ENCODE data around the gene SLK.

Gene SLK

DNA sequence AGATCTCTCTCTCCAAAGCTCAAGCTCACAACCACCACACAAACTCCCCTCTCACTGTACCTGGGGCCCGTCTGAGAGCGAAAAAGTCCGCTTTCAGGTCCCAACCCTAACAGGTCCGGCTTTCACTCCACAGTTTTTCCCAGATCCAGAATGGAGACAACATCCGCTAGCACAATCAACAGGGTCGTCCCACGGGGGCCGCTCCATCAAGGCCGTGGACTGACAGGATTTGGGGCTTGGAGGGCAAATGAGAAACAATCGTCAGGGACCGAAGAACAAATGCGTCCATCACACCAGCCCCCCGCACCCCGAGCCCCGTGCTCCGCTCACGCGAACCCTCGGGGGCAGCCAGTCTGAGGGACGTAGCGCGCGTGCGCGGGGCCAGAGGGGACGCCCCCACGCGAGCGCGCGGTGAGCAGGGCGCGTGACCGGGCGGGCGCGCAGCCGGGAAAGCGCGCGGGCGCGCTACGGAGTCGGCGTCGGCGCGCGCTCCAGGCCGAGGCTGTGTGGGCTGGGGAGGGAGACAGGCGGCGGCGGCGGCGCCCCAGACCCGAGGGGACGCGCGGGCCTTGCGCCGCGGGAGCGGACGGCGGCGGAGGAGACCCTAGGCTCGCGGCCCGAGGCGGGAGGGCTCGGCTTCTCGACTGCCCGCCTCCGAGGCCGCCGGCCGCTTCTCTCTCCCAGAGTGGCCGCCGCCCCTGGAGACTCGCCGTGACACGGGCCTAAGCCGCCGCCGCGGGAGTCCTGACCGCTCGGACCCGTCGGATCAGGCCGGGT lies at the start of gene SLK:
SLK (plus strand) TSS at position 470 of the 777 bp plus-strand sequence. CDS start 606 bp downstream, outside the sequence.
- Histone ChIP-seq H3K36me3 (ENCODE audit: control insufficient read depth, insufficient read depth, low read length) (no peaks in the 10 kb centered on the region), H3K4me3 (ENCODE audit: low read depth, low read length) (peak within 1 kb of the TSS; percentile 92), H3K4me1 (ENCODE audit: control insufficient read depth, insufficient read depth, low read length) (peaks cover 9% of the 10 kb centered on the region), H3K27me3 (ENCODE audit: control insufficient read depth, insufficient read depth, low read length) (peaks cover 3% of the 10 kb centered on the region), H3K9me3 (ENCODE audit: control insufficient read depth, insufficient read depth, low read length) (no peaks in the 10 kb centered on the region), H3K9ac (ENCODE audit: low read depth, low read length) (peak within 1 kb of the TSS; percentile 73)

- H3K27me3 ChIP-seq (ENCODE audit: control insufficient read depth, insufficient read depth, low read length), result no peaks in the 10 kb centered on the region
- H3K9ac ChIP-seq (ENCODE audit: low read depth, low read length), result peak overlapping the region; percentile 67
- peaks cover 6% of the 10 kb centered on the region for H3K9me3 ChIP-seq (ENCODE audit: control insufficient read depth, insufficient read depth, low read length)
- peaks cover 20% of the 10 kb centered on the region for H3K4me1 ChIP-seq (ENCODE audit: control insufficient read depth, insufficient read depth, low read length)
- peak overlapping the region; percentile 81 for H3K4me3 ChIP-seq (ENCODE audit: low read depth, low read length)
- no peaks in the 10 kb centered on the region for H3K36me3 ChIP-seq (ENCODE audit: control insufficient read depth, insufficient read depth, low read length)
Measured at GRCh38 chr10:103917302-103918052, 49.5 kb upstream of the SLK start.

GRCh38 chr10:103918053-103918846 lies 48.7 kb upstream of the SLK start, which contains the start of gene STN1:
Gene STN1, minus strand, starts transcription at chr10:103918184. Its CDS starts 590 bp downstream, at chr10:103917594.
- H3K9me3 ChIP-seq (ENCODE audit: control insufficient read depth, insufficient read depth, low read length), result peaks cover 6% of the 10 kb centered on the region
- H3K36me3 ChIP-seq (ENCODE audit: control insufficient read depth, insufficient read depth, low read length), result no peaks in the 10 kb centered on the region
- H3K9ac ChIP-seq (ENCODE audit: low read depth, low read length), result peak within 1 kb of the TSS; percentile 67
- no peaks in the 10 kb centered on the region for H3K27me3 ChIP-seq (ENCODE audit: control insufficient read depth, insufficient read depth, low read length)
- H3K4me1 ChIP-seq (ENCODE audit: control insufficient read depth, insufficient read depth, low read length), result peaks cover 20% of the 10 kb centered on the region
- H3K4me3 ChIP-seq (ENCODE audit: low read depth, low read length), result peak within 1 kb of the TSS; percentile 81

DNA sequence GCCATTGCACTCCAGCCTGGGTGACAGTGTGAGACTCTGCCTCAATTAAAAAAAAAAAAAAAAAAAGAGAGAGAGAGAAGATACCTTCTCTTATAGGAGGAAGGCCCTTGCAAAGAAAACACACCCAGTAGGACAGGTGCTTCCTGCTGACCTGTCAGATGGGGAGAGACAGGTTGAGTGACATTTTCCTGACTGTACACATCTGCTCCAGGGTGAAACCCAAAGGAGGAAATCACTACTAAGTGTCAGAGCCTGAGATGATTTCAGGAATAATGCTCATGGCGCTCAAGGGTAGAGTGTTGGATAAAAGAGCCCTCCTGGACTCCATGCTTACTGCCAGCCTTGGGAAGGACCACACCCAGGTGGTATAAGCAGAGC lies 47.3 kb upstream of the SLK start:
- H3K36me3 ChIP-seq (ENCODE audit: control insufficient read depth, insufficient read depth, low read length), result no peaks in the 10 kb centered on the region
- H3K27me3 ChIP-seq (ENCODE audit: control insufficient read depth, insufficient read depth, low read length), result no peaks in the 10 kb centered on the region
- H3K4me1 ChIP-seq (ENCODE audit: control insufficient read depth, insufficient read depth, low read length), result peaks cover 20% of the 10 kb centered on the region

GRCh38 chr10:103921248-103921647 lies 45.7 kb upstream of the SLK start:
- Histone ChIP-seq H3K36me3 (ENCODE audit: control insufficient read depth, insufficient read depth, low read length) (no peaks in the 10 kb centered on the region), H3K4me3 (ENCODE audit: low read depth, low read length) (no peak overlapping the region), H3K9ac (ENCODE audit: low read depth, low read length) (no peak overlapping the region), H3K27me3 (ENCODE audit: control insufficient read depth, insufficient read depth, low read length) (no peaks in the 10 kb centered on the region), H3K9me3 (ENCODE audit: control insufficient read depth, insufficient read depth, low read length) (no peaks in the 10 kb centered on the region), H3K4me1 (ENCODE audit: control insufficient read depth, insufficient read depth, low read length) (peaks cover 18% of the 10 kb centered on the region)

More for the DNA sequence above, 47.3 kb upstream of the SLK start:
- no peak overlapping the region for H3K9ac ChIP-seq (ENCODE audit: low read depth, low read length)
- no peak overlapping the region for H3K4me3 ChIP-seq (ENCODE audit: low read depth, low read length)
- H3K9me3 ChIP-seq (ENCODE audit: control insufficient read depth, insufficient read depth, low read length), result peaks cover 6% of the 10 kb centered on the region

- Histone ChIP-seq H3K27me3 (ENCODE audit: control insufficient read depth, insufficient read depth, low read length) (no peaks in the 10 kb centered on the region), H3K4me3 (ENCODE audit: low read depth, low read length) (no peak overlapping the region), H3K9ac (ENCODE audit: low read depth, low read length) (no peak overlapping the region), H3K4me1 (ENCODE audit: control insufficient read depth, insufficient read depth, low read length) (peaks cover 18% of the 10 kb centered on the region), H3K36me3 (ENCODE audit: control insufficient read depth, insufficient read depth, low read length) (no peaks in the 10 kb centered on the region), H3K9me3 (ENCODE audit: control insufficient read depth, insufficient read depth, low read length) (no peaks in the 10 kb centered on the region)
Measured at GRCh38 chr10:103921750-103922195, 45.2 kb upstream of the SLK start.

GRCh38 chr10:103922659-103923058 lies 44.3 kb upstream of the SLK start:
- H3K27me3 ChIP-seq (ENCODE audit: control insufficient read depth, insufficient read depth, low read length), result no peaks in the 10 kb centered on the region
- no peaks in the 10 kb centered on the region for H3K9me3 ChIP-seq (ENCODE audit: control insufficient read depth, insufficient read depth, low read length)
- no peak overlapping the region for H3K9ac ChIP-seq (ENCODE audit: low read depth, low read length)
- H3K4me3 ChIP-seq (ENCODE audit: low read depth, low read length), result no peak overlapping the region
- H3K4me1 ChIP-seq (ENCODE audit: control insufficient read depth, insufficient read depth, low read length), result peaks cover 14% of the 10 kb centered on the region
- no peaks in the 10 kb centered on the region for H3K36me3 ChIP-seq (ENCODE audit: control insufficient read depth, insufficient read depth, low read length)

GRCh38 chr10:103923502-103923901 lies 43.4 kb upstream of the SLK start:
- Histone ChIP-seq H3K4me1 (ENCODE audit: control insufficient read depth, insufficient read depth, low read length) (peaks cover 15% of the 10 kb centered on the region), H3K9ac (ENCODE audit: low read depth, low read length) (no peak overlapping the region), H3K36me3 (ENCODE audit: control insufficient read depth, insufficient read depth, low read length) (no peaks in the 10 kb centered on the region), H3K4me3 (ENCODE audit: low read depth, low read length) (no peak overlapping the region), H3K9me3 (ENCODE audit: control insufficient read depth, insufficient read depth, low read length) (no peaks in the 10 kb centered on the region), H3K27me3 (ENCODE audit: control insufficient read depth, insufficient read depth, low read length) (no peaks in the 10 kb centered on the region)

DNA sequence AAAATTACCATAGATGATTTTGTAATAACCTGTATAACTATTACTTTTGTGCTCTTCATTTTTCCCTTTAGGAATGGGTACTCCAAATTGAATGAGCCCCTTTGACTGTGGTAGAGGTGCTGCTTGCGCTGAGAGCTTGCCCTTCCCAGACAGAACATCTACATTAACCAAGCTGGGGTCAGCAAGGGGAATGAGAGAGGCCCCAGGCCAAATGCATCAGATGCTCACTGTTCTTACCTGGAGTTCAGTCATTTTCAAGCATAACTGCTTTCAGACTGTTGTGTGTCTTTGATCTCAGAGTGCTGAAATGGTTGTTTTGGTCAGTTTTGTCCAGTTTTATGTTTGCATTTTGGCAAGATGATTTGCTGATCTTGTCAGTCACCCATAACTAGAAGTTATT lies 41.3 kb upstream of the SLK start:
- no peaks in the 10 kb centered on the region for H3K9me3 ChIP-seq (ENCODE audit: control insufficient read depth, insufficient read depth, low read length)
- H3K4me3 ChIP-seq (ENCODE audit: low read depth, low read length), result no peak overlapping the region
- H3K4me1 ChIP-seq (ENCODE audit: control insufficient read depth, insufficient read depth, low read length), result peaks cover 17% of the 10 kb centered on the region
- no peak overlapping the region for H3K9ac ChIP-seq (ENCODE audit: low read depth, low read length)
- no peaks in the 10 kb centered on the region for H3K27me3 ChIP-seq (ENCODE audit: control insufficient read depth, insufficient read depth, low read length)
- no peaks in the 10 kb centered on the region for H3K36me3 ChIP-seq (ENCODE audit: control insufficient read depth, insufficient read depth, low read length)

DNA sequence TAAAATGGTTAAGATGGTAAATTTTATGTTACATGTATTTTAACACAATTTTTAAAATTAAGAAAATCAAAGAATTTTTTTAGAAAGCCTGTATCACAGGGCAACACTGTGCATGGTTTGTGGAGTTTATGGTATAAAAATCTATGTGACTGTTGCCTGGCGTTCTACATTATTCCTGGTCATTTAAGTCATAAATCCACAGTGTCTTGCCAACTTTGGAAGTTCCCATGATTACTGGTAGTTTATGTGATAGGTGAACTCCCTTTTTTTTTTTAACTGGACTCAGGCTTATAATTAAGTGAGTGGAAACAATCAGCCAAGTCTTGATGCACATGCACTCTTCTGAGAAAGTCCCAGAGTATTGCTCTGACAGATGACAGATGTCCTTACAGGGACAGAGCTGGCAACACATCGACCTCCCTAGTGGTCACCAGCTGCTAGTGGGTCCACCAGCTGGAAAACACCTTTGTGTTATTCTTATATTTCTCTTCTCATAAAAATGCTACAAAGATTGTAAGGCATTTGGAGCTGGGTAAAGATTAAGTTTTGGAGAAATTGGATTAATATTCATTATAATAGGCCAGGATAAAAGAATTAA lies 40.1 kb upstream of the SLK start:
- Histone ChIP-seq H3K9me3 (ENCODE audit: control insufficient read depth, insufficient read depth, low read length) (no peaks in the 10 kb centered on the region), H3K4me3 (ENCODE audit: low read depth, low read length) (no peak overlapping the region), H3K4me1 (ENCODE audit: control insufficient read depth, insufficient read depth, low read length) (peaks cover 10% of the 10 kb centered on the region), H3K36me3 (ENCODE audit: control insufficient read depth, insufficient read depth, low read length) (no peaks in the 10 kb centered on the region), H3K9ac (ENCODE audit: low read depth, low read length) (no peak overlapping the region), H3K27me3 (ENCODE audit: control insufficient read depth, insufficient read depth, low read length) (no peaks in the 10 kb centered on the region)

GRCh38 chr10:103928784-103929183 lies 38.2 kb upstream of the SLK start:
- Histone ChIP-seq H3K9me3 (ENCODE audit: control insufficient read depth, insufficient read depth, low read length) (no peaks in the 10 kb centered on the region), H3K27me3 (ENCODE audit: control insufficient read depth, insufficient read depth, low read length) (no peaks in the 10 kb centered on the region), H3K4me1 (ENCODE audit: control insufficient read depth, insufficient read depth, low read length) (peaks cover 8% of the 10 kb centered on the region), H3K4me3 (ENCODE audit: low read depth, low read length) (no peak overlapping the region), H3K9ac (ENCODE audit: low read depth, low read length) (no peak overlapping the region), H3K36me3 (ENCODE audit: control insufficient read depth, insufficient read depth, low read length) (no peaks in the 10 kb centered on the region)

Measured in iPS-15b (cell line).